Gastrocnemius medialis (tissue), 4 donors: ENCODE measurements around the gene CTBP2.

Experiments used
- POLR2A ChIP-seq, 2 donors: fragments of 450-650 bp; IDR thresholded peaks; one replicate each; pipeline ENCODE4 v1.6.1; 2017; ENCODE audit warnings: antibody characterized with exemption in 2 of 2, mild to moderate bottlenecking in 2 of 2, moderate library complexity in 2 of 2
- TF ChIP-seq, protein P1 (sequence below), 5 experiments: fragments of 450-650 bp in 3 of 5; fragments of 200-600 bp in 2 of 5; sonication (generic) in 2 of 5; IDR thresholded peaks in 4 of 5; conservative IDR thresholded peaks in 1 of 5; 1 replicate in 4 of 5; 2 replicates in 1 of 5; pipeline ENCODE4 v1.5.1; 2016 to 2019; ENCODE audit warnings: antibody characterized with exemption in 5 of 5, mild to moderate bottlenecking in 3 of 5, moderate library complexity in 3 of 5

GRCh38 chr10:125063256-125063925, 97.0 kb downstream of the CTBP2 start:
- TF ChIP-seq POLR2A (IDR thresholded peaks at IDR 0.05) = no peak
- TF ChIP-seq, protein P1, sequence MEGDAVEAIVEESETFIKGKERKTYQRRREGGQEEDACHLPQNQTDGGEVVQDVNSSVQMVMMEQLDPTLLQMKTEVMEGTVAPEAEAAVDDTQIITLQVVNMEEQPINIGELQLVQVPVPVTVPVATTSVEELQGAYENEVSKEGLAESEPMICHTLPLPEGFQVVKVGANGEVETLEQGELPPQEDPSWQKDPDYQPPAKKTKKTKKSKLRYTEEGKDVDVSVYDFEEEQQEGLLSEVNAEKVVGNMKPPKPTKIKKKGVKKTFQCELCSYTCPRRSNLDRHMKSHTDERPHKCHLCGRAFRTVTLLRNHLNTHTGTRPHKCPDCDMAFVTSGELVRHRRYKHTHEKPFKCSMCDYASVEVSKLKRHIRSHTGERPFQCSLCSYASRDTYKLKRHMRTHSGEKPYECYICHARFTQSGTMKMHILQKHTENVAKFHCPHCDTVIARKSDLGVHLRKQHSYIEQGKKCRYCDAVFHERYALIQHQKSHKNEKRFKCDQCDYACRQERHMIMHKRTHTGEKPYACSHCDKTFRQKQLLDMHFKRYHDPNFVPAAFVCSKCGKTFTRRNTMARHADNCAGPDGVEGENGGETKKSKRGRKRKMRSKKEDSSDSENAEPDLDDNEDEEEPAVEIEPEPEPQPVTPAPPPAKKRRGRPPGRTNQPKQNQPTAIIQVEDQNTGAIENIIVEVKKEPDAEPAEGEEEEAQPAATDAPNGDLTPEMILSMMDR (IDR thresholded peaks at IDR 0.05 in 4 of 5, conservative IDR thresholded peaks at IDR 0.05 in 1 of 5) = no peak
